Left renal pelvis (tissue), 4 donors: ENCODE measurements around the gene PHLDA3. TPM values are rescaled to one million over a fixed set of nuclear protein-coding genes. Genes with fewer than 3 reads are reported as not detected.

Source experiments
- DNase-seq, 4 donors: peaks; one replicate each; pipeline ENCODE4 v3.0.0-alpha.2; 2013; ENCODE audit warnings: low read depth in 4 of 4, low spot score in 3 of 4
- polyA plus RNA-seq, 4 donors: library from polyadenylated mRNA; unstranded; fragments of 120-200 nt; gene quantifications; one replicate each; pipeline ENCODE4 v1.2.1, GENCODE V29; 2013; ENCODE audit not compliant: insufficient read length in 4 of 4

PHLDA3 gene
- polyA plus RNA-seq, 4 donors: 9.2 to 36.1 (median 13.6) TPM

GRCh38 chr1:201468501-201468843 lies 516 bp downstream of the PHLDA3 start:
- DNase-seq: no peak

GRCh38 chr1:201466492-201466891 lies 2.5 kb downstream of the PHLDA3 start:
- DNase-seq: no peak

GRCh38 chr1:201465698-201466290 lies 3.2 kb downstream of the PHLDA3 start:
- no peak for DNase-seq

- DNase-seq: no peak
These were observed 5.9 kb downstream of the PHLDA3 start for GRCh38 chr1:201463071-201463552.

GRCh38 chr1:201461645-201462441 lies 7.1 kb downstream of the PHLDA3 start:
- no peak for DNase-seq

GRCh38 chr1:201460814-201461644 lies 8.0 kb downstream of the PHLDA3 start:
- DNase-seq: no peak

- DNase-seq: no peak
These were observed 9.2 kb downstream of the PHLDA3 start for GRCh38 chr1:201459775-201460174.

GRCh38 chr1:201459052-201459451 lies 9.9 kb downstream of the PHLDA3 start:
- no peak for DNase-seq

GRCh38 chr1:201457508-201457960 lies 11.5 kb downstream of the PHLDA3 start:
- DNase-seq: no peak

- no peak for DNase-seq
These were observed 12.3 kb downstream of the PHLDA3 start for GRCh38 chr1:201456499-201457309.

- DNase-seq: no peak
These were observed 13.9 kb downstream of the PHLDA3 start for GRCh38 chr1:201455098-201455497.

GRCh38 chr1:201454608-201455007 lies 14.4 kb downstream of the PHLDA3 start:
- DNase-seq: no peak

- DNase-seq: no peak
These were observed 16.1 kb downstream of the PHLDA3 start for GRCh38 chr1:201452866-201453265.

- DNase-seq: peak in 2 of 4 donors; percentile 60 to 73
These were observed 18.2 kb downstream of the PHLDA3 start for GRCh38 chr1:201450721-201451291.

GRCh38 chr1:201448990-201449389 lies 20.0 kb downstream of the PHLDA3 start:
- DNase-seq: no peak

- DNase-seq: no peak
These were observed 20.8 kb downstream of the PHLDA3 start for GRCh38 chr1:201447903-201448871.

GRCh38 chr1:201445310-201445709 lies 23.7 kb downstream of the PHLDA3 start:
- DNase-seq: no peak

- no peak for DNase-seq
These were observed 24.2 kb downstream of the PHLDA3 start for GRCh38 chr1:201444792-201445191.

- DNase-seq: no peak
These were observed 25.2 kb downstream of the PHLDA3 start for GRCh38 chr1:201443747-201444146.
